Hippocampal formation (tissue), 2 donors: ENCODE measurements around the gene MSH4.
"Not testable (repeated sequence)": the region's sequence is repeated elsewhere in the genome, so short reads cannot be mapped to it uniquely, and the experiment has no call there.

Experiments used
- DNase-seq, 2 donors: peaks; one replicate each; lab custom pipeline; 2025; lab: John Stamatoyannopoulos, UW

MSH4 gene

DNA sequence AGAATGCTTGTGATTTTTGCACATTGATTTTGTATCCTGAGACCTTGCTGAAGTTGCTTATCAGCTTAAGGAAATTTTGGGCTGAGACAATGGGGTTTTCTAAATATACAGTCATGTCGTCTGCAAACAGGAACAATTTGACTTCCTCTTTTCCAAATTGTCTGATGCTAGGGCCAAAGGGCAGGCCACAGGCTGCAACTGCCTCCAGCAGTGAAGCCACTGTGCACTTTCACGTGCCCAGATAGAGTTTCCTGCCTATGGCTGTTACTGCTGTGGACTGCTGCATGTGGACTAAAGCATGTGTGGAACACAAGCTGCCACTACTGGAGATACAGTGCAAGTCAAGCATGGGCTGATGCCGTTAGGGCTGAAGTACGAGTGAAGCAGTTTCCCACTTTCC is 146.4 kb downstream of the MSH4 start:
- DNase-seq: not testable (repeated sequence)

DNA sequence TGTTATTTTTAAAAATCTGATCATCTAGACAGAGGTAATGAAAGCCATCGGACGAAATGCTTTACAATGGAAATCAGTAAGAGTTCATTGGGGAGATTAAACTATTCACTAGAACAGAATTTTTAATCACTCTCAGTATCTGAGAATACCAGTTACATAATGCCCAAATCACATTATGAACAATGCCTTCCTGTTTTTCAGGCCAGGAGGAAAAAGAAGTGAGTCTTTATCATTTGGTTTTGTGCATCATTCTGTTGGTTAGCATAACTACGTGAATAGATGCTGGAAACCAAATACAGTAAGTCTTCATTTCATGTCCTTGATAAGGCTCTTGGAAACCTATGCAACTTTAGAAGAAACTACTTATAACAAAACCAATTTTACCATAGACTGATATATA is 153.5 kb downstream of the MSH4 start:
- no peak for DNase-seq

DNA sequence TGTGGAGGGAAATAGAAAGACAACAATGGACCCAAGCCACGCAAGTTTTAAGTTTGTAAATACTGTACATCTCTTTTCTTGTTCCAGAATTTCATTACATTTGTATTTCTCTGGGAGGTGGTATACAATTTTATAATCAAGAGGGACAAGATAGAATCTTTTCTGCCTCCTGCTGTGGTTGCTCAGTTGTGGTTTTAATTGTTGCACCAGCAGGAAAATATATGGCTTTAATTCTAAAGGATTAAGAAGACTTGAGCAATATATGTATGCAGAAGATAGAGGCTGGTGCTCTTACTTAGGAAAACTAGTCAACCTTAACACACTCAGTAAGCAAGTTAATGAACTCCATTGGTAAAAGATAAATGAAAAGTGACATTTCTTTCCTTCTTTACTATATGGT is 155.3 kb downstream of the MSH4 start:
- no peak for DNase-seq

DNA sequence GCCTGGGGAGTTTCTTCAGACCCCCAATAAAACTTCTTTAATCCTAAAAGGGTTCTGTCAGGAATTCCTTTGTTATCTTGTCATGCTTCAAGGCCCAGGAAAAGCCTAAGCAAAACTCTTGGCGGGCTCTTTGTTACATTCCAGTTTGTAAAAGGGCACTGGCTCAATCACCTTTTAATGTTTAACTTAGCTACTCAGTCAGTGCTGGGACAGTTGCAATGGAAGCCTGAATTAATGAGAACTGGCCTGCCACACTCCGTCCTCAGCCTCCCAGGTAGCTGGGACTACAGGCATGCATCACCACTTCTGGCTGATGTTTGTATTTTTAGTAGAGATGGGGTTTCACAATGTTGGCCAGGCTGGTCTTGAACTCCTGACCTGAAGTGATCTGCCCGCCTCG is 156.8 kb downstream of the MSH4 start:
- DNase-seq: no peak

DNA sequence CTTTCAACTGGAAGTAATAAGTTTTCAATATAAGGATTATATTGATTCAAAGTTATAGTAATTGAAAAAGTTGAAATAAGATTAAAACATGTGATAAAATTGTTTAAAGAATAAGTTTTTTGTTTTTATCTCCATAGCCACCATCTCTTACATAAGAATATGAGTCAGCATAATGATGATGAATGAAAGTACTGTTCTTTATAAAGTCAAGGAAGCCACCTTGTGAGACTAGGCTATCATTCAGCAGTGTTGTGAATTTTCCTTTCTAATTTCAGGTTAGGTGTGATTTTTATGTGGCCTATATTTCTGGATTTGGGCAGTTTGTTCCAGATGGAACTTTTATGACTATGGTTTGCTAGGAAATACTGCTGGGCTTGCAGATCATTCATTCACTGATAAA is 157.9 kb downstream of the MSH4 start:
- no peak for DNase-seq
